ENCODE results near the gene L3MBTL4.

- TF ChIP-seq, protein P1, sequence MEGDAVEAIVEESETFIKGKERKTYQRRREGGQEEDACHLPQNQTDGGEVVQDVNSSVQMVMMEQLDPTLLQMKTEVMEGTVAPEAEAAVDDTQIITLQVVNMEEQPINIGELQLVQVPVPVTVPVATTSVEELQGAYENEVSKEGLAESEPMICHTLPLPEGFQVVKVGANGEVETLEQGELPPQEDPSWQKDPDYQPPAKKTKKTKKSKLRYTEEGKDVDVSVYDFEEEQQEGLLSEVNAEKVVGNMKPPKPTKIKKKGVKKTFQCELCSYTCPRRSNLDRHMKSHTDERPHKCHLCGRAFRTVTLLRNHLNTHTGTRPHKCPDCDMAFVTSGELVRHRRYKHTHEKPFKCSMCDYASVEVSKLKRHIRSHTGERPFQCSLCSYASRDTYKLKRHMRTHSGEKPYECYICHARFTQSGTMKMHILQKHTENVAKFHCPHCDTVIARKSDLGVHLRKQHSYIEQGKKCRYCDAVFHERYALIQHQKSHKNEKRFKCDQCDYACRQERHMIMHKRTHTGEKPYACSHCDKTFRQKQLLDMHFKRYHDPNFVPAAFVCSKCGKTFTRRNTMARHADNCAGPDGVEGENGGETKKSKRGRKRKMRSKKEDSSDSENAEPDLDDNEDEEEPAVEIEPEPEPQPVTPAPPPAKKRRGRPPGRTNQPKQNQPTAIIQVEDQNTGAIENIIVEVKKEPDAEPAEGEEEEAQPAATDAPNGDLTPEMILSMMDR (IDR thresholded peaks at IDR 0.05): no peak
- no peak for TF ChIP-seq POLR2A (IDR thresholded peaks at IDR 0.05)
These were observed 31.7 kb downstream of the L3MBTL4 start for GRCh38 chr18:6382963-6383362.

Measured in body of pancreas (tissue), 4 donors.